Adrenal gland (tissue), 9 donors: ENCODE results near the gene MTCL3.

Experiments
- DNase-seq, 7 donors: peaks; one replicate each; pipeline ENCODE4 v3.0.0-alpha.2; 2019 to 2020
- H3K27ac ChIP-seq, 5 donors: fragments of 200-600 bp; sonication (generic) in 4 of 5; 1 replicate in 3 of 5; 2 replicates in 2 of 5; pipeline versions ENCODE4 v1.5.1 to v1.8.0; 2016 to 2020; ENCODE audit warnings: mild to moderate bottlenecking in 1 of 5
- H3K27me3 ChIP-seq: fragments of 200-600 bp; 2 replicates; pipeline ENCODE4 v1.8.0; 2021
- H3K36me3 ChIP-seq, 2 donors: fragments of 200-600 bp; replicated peaks in 1 of 2; 1 replicate in 1 of 2; 2 replicates in 1 of 2; pipeline versions ENCODE4 v1.5.1 to v1.8.0; 2018 to 2022
- H3K4me1 ChIP-seq, 2 donors: fragments of 200-600 bp; replicated peaks in 1 of 2; 1 replicate in 1 of 2; 2 replicates in 1 of 2; pipeline versions ENCODE4 v1.5.1 to v1.8.0; 2018 to 2021
- H3K4me3 ChIP-seq, 4 donors: fragments of 200-600 bp; sonication (generic) in 3 of 4; one replicate each; pipeline ENCODE4 v1.5.1; 2016 to 2018
- H3K9me3 ChIP-seq, 3 donors: fragments of 200-600 bp; sonication (generic) in 1 of 3; replicated peaks in 1 of 3; 1 replicate in 2 of 3; 2 replicates in 1 of 3; pipeline versions ENCODE4 v1.5.1 to v1.8.0; 2016 to 2021
- CTCF ChIP-seq, 6 experiments: fragments of 450-650 bp in 4 of 6; fragments of 200-600 bp in 2 of 6; sonication (generic) in 1 of 6; IDR thresholded peaks; 1 replicate in 5 of 6; 2 replicates in 1 of 6; pipeline versions ENCODE4 v1.5.1 to v1.8.0; 2016 to 2021; ENCODE audit warnings: antibody characterized with exemption in 6 of 6, mild to moderate bottlenecking in 2 of 6, moderate library complexity in 1 of 6
- POLR2A ChIP-seq, 2 donors: fragments of 450-650 bp; IDR thresholded peaks; one replicate each; pipeline ENCODE4 v1.6.1; 2017; ENCODE audit warnings: antibody characterized with exemption in 2 of 2, mild to moderate bottlenecking in 2 of 2, moderate library complexity in 1 of 2
- WGBS, 4 donors: extraction: QIAGEN DNeasy Blood & Tissue Kit in 2 of 4; methylation state at CpG; one replicate each; pipeline versions ENCODE4 v1.1.5 to v1.1.7; 2013 to 2017; 5-methylcytosine and 5-hydroxymethylcytosine counted together
- intact Hi-C, 2 donors: fragments of 100-400 bp; cut with DNase I; formaldehyde crosslinking; loops; one replicate each; pipeline versions ENCODE4 v1.14.1 to v1.15.0; 2022 to 2023
- donor health status: healthy with polysubstance abuse.
- donor health status: Bipolar disorder and iron deficiency.
- donor health status: DM: yes; HTN: yes; CAD: no.
- donor health status: DM: no; HTN: no; CAD: no.
- donor health status: DM: no; HTN: no; CAD: no.

The MTCL3 gene

GRCh38 chr6:127496471-127496870 is 22.7 kb downstream of the MTCL3 start:
- Histone ChIP-seq H3K9me3 (no peaks in the 10 kb centered on the region), H3K36me3 (no peaks in the 10 kb centered on the region), H3K4me1 (no peaks in the 10 kb centered on the region), H3K27ac (no peak overlapping the region), H3K4me3 (no peak overlapping the region), H3K27me3 (no peaks in the 10 kb centered on the region)
- 86 to 96% (median 92%) methylated on average over 1 of the region's 1 CpG for WGBS, 4 donors
- no peak for DNase-seq
- TF ChIP-seq CTCF (IDR thresholded peaks at IDR 0.05) (no peak), POLR2A (IDR thresholded peaks at IDR 0.05) (no peak)
- intact Hi-C loops, result no loop called here

GRCh38 chr6:127494240-127494767 is 24.8 kb downstream of the MTCL3 start:
- Histone ChIP-seq H3K27ac (no peak overlapping the region), H3K9me3 (no peaks in the 10 kb centered on the region), H3K4me1 (no peaks in the 10 kb centered on the region), H3K4me3 (no peak overlapping the region), H3K36me3 (no peaks in the 10 kb centered on the region), H3K27me3 (no peaks in the 10 kb centered on the region)
- intact Hi-C loops, result no loop called here
- TF ChIP-seq POLR2A (IDR thresholded peaks at IDR 0.05) (no peak), CTCF (IDR thresholded peaks at IDR 0.05) (no peak)
- DNase-seq, result no peak

DNA sequence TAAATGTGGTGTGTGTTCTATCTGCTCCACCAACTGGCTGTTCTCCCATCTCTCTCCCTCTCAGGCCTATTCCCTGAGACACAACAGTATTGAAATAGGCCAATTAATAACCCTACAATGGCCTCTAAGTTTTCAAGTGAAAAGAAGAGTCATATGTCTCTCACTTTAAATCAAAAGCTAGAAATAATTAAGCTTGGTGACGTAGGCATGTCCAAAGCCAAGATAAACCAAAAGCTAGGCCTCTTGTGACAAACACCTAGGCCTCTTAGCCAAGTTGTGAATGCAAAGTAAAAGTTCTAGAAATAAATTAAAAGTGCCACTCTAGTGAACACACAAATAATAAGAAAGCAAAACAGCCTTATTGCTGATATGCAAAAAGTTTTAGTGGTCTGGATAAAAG is 29.9 kb downstream of the MTCL3 start:
- intact Hi-C loops, result no loop called here
- Histone ChIP-seq H3K4me1 (peaks cover 4 to 11% of the 10 kb centered on the region in 2 donors), H3K27me3 (no peaks in the 10 kb centered on the region), H3K36me3 (no peaks in the 10 kb centered on the region), H3K27ac (no peak overlapping the region), H3K9me3 (no peaks in the 10 kb centered on the region), H3K4me3 (no peak overlapping the region)
- WGBS, 4 donors, result 96 to 100% (median 98%) methylated on average over 1 of the region's 1 CpG
- no peak for DNase-seq
- TF ChIP-seq POLR2A (IDR thresholded peaks at IDR 0.05) (no peak), CTCF (IDR thresholded peaks at IDR 0.05) (no peak)

GRCh38 chr6:127486934-127487333 is 32.2 kb downstream of the MTCL3 start:
- H3K9me3 ChIP-seq, result no peaks in the 10 kb centered on the region
- no peak overlapping the region for H3K4me3 ChIP-seq
- H3K27ac ChIP-seq, result no peak overlapping the region
- TF ChIP-seq POLR2A (IDR thresholded peaks at IDR 0.05) (no peak), CTCF (IDR thresholded peaks at IDR 0.05) (no peak)
- H3K36me3 ChIP-seq, result no peaks in the 10 kb centered on the region
- H3K27me3 ChIP-seq, result no peaks in the 10 kb centered on the region
- 90 to 95% (median 93%) methylated on average over 3 of the region's 3 CpGs for WGBS, 4 donors
- no peak for DNase-seq
- intact Hi-C loops, result no loop called here
- peaks cover 4 to 26% of the 10 kb centered on the region in 2 donors for H3K4me1 ChIP-seq
